Placental epithelial cell (primary cell): Measurements from ENCODE around the gene TAS2R41. TPM values are rescaled to one million over a fixed set of nuclear protein-coding genes. Genes with fewer than 3 reads are reported as not detected.

Experiments
- total RNA-seq: library from RNA; depleted of rRNA; stranded (reverse); fragments of >200 nt; gene quantifications from 2 replicates; pipeline ENCODE4 v1.2.3, GENCODE V29; 2012

Gene TAS2R41
- 0.11 TPM in 1 of 2 replicates, not detected in the other for total RNA-seq

GRCh38 chr7:143477501-143478150 lies at the start of gene TAS2R41:
Gene TAS2R41 (plus strand): TSS chr7:143477873. CDS start chr7:143477873, 0 bp downstream.

GRCh38 chr7:143443153-143443552 lies 34.5 kb upstream of the TAS2R41 start, which contains the start of gene TAS2R60:
Gene TAS2R60 (plus strand): TSS chr7:143443453. CDS start chr7:143443453, 0 bp downstream.

Other genes starting within 250 kb of the TAS2R41 start
- 97.4 and 101 TPM in 2 replicates for gene GSTK1, start 214.4 kb upstream of the TAS2R41 start, total RNA-seq
- 0.39 and 1.7 TPM in 2 replicates for gene TMEM139, start 192.9 kb upstream of the TAS2R41 start, total RNA-seq
- 14.9 and 15.0 TPM in 2 replicates for gene CASP2, start 189.5 kb upstream of the TAS2R41 start, total RNA-seq
- gene CLCN1, start 161.8 kb upstream of the TAS2R41 start, total RNA-seq, result not detected in 2 replicates
- 1.4 and 2.0 TPM in 2 replicates for gene FAM131B, start 115.2 kb upstream of the TAS2R41 start, total RNA-seq
- gene ZYX, start 96.5 kb upstream of the TAS2R41 start, total RNA-seq, result 42.8 and 75.5 TPM in 2 replicates
- gene EPHA1, start 69.0 kb upstream of the TAS2R41 start, total RNA-seq, result 40.8 and 62.4 TPM in 2 replicates
- gene TAS2R60, start 34.4 kb upstream of the TAS2R41 start, total RNA-seq, result not detected in 2 replicates
- 3.6 and 3.9 TPM in 2 replicates for gene CTAGE15, start 93.9 kb downstream of the TAS2R41 start, total RNA-seq
- 8.2 and 10.7 TPM in 2 replicates for gene TCAF2, start 143.1 kb downstream of the TAS2R41 start, total RNA-seq